Measurements from ENCODE around the gene DNPEP.

- TF ChIP-seq POLR2AphosphoS5 (IDR thresholded peaks at IDR 0.05; ENCODE audit: low read depth, low read length) (no peak), POU2F2 (IDR thresholded peaks at IDR 0.05; ENCODE audit: low read depth, low read length) (no peak), POLR2A (IDR thresholded peaks at IDR 0.05; ENCODE audit: low read depth, low read length) (no peak), TAF1 (IDR thresholded peaks at IDR 0.05; ENCODE audit: low read depth, low read length) (no peak), SPI1 (IDR thresholded peaks at IDR 0.05; ENCODE audit: low read depth, low read length) (no peak), PAX5 (IDR thresholded peaks at IDR 0.05; ENCODE audit: insufficient read depth, low read length, severe bottlenecking) (no peak)
These were observed 48.0 kb upstream of the DNPEP start for GRCh38 chr2:219435701-219436100.
